Measurements from ENCODE around the gene GP5. TPM values are rescaled to one million over a fixed set of nuclear protein-coding genes. Genes with fewer than 3 reads are reported as not detected.

GP5 gene
- total RNA-seq, 1 donor from 2014 or later: not detected

- H3K27ac Mint-ChIP-seq (ENCODE audit: unreplicated experiment): no peak overlapping the region
- H3K9me3 Mint-ChIP-seq (ENCODE audit: low read depth): no peaks in the 10 kb centered on the region
- no peak for DNase-seq (ENCODE audit: low spot score)
- no peaks in the 10 kb centered on the region for H3K4me1 Mint-ChIP-seq (ENCODE audit: low read depth)
- no peak overlapping the region for H3K4me3 Mint-ChIP-seq (ENCODE audit: unreplicated experiment)
- no peaks in the 10 kb centered on the region for H3K27me3 Mint-ChIP-seq (ENCODE audit: low read depth)
- H3K36me3 Mint-ChIP-seq (ENCODE audit: low read depth): peaks cover 3% of the 10 kb centered on the region
- TF ChIP-seq, protein P1, sequence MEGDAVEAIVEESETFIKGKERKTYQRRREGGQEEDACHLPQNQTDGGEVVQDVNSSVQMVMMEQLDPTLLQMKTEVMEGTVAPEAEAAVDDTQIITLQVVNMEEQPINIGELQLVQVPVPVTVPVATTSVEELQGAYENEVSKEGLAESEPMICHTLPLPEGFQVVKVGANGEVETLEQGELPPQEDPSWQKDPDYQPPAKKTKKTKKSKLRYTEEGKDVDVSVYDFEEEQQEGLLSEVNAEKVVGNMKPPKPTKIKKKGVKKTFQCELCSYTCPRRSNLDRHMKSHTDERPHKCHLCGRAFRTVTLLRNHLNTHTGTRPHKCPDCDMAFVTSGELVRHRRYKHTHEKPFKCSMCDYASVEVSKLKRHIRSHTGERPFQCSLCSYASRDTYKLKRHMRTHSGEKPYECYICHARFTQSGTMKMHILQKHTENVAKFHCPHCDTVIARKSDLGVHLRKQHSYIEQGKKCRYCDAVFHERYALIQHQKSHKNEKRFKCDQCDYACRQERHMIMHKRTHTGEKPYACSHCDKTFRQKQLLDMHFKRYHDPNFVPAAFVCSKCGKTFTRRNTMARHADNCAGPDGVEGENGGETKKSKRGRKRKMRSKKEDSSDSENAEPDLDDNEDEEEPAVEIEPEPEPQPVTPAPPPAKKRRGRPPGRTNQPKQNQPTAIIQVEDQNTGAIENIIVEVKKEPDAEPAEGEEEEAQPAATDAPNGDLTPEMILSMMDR (IDR thresholded peaks at IDR 0.05): no peak
These were observed 2.3 kb upstream of the GP5 start for GRCh38 chr3:194401346-194401745.

- DNase-seq (ENCODE audit: low spot score): no peak
- H3K4me3 Mint-ChIP-seq (ENCODE audit: unreplicated experiment): no peak overlapping the region
- peaks cover 3% of the 10 kb centered on the region for H3K36me3 Mint-ChIP-seq (ENCODE audit: low read depth)
- TF ChIP-seq, protein P1 (IDR thresholded peaks at IDR 0.05): no peak
- H3K27me3 Mint-ChIP-seq (ENCODE audit: low read depth): no peaks in the 10 kb centered on the region
- no peaks in the 10 kb centered on the region for H3K9me3 Mint-ChIP-seq (ENCODE audit: low read depth)
- no peak overlapping the region for H3K27ac Mint-ChIP-seq (ENCODE audit: unreplicated experiment)
- H3K4me1 Mint-ChIP-seq (ENCODE audit: low read depth): peaks cover 3% of the 10 kb centered on the region
These were observed 877 bp upstream of the GP5 start for GRCh38 chr3:194399874-194400411.

DNA sequence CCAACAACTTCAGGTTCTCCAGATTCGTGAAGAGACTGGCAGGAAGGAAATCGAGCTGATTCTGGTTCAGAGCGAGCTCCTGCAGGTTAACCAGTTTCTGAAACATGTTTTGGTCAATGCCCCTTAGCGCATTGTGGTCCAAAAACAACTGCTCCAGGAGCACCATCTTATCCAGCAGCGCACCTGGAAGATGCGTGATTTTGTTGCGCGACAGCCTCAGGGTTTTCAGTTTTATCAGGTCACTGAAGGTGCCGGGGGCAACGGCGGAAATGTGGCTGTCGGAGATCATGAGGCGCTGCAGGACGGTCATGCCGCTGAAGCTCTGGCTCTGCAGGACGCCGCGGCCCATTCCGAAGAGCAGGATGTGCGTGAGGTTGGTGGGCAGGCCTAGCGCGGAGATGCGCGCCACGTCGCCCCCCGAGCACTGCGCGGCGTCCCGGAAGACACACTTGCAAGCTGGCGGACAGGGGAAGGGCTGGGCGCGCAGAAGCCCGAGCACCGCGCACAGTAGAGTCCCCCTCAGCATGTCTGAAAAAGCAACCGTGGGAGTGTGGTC is 1.2 kb downstream of the GP5 start:
- Mint-ChIP-seq H3K4me3 (ENCODE audit: unreplicated experiment) (no peak overlapping the region), H3K27me3 (ENCODE audit: low read depth) (no peaks in the 10 kb centered on the region), H3K4me1 (ENCODE audit: low read depth) (peaks cover 3% of the 10 kb centered on the region), H3K36me3 (ENCODE audit: low read depth) (peaks cover under 1% of the 10 kb centered on the region), H3K9me3 (ENCODE audit: low read depth) (no peaks in the 10 kb centered on the region), H3K27ac (ENCODE audit: unreplicated experiment) (no peak overlapping the region)
- DNase-seq (ENCODE audit: low spot score): no peak
- TF ChIP-seq, protein P1 (IDR thresholded peaks at IDR 0.05): no peak

DNA sequence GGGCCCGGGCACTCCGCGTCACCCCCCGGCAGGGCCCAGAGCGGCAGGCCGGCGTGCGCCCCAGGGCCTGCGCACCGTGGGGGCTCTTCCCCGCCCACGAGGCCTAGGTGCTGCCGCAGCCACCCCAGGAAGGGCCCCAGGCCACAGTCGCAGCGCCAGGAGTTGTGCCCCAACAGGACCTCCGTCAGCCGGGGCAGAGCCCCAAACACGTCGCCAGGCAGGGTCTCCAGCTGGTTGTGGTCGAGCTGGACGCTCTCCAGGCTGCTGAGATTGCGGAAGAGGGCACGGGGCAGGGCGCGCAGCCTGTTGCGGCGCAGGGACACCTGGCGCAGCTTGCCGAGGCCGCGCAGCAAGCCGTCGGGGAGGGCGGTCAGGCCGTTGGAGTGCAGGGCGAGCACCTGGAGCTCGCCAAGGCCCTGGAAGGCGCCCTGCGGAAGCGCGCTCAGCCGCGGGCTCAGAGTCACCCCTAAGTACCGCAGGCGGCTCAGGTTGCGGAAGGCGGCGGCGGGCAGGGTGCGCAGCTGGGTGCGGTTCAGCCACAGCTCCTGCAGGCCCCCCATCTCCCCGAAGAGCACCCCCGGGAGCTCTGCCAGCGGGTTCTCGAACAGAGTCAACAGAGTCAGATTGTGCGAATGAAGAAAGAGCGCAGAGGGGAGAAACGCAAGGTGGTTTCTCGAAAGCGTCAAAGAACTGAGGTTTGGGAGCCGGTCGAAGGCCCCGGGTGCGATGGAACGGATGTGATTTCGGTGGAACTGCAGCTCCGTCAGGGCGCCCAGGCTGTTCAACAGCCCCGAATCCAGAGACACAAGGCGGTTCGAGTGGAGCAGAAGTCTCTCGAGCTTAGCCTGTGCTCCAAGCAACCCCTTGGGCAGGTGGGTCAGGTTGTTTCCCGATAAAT is 2.0 kb downstream of the GP5 start:
- H3K36me3 Mint-ChIP-seq (ENCODE audit: low read depth): no peaks in the 10 kb centered on the region
- H3K9me3 Mint-ChIP-seq (ENCODE audit: low read depth): no peaks in the 10 kb centered on the region
- H3K27ac Mint-ChIP-seq (ENCODE audit: unreplicated experiment): no peak overlapping the region
- no peaks in the 10 kb centered on the region for H3K27me3 Mint-ChIP-seq (ENCODE audit: low read depth)
- TF ChIP-seq, protein P1 (IDR thresholded peaks at IDR 0.05): no peak
- H3K4me3 Mint-ChIP-seq (ENCODE audit: unreplicated experiment): no peak overlapping the region
- peaks cover 3% of the 10 kb centered on the region for H3K4me1 Mint-ChIP-seq (ENCODE audit: low read depth)
- DNase-seq (ENCODE audit: low spot score): no peak

GRCh38 chr3:194396539-194396858 is 2.6 kb downstream of the GP5 start:
- Mint-ChIP-seq H3K36me3 (ENCODE audit: low read depth) (no peaks in the 10 kb centered on the region), H3K27me3 (ENCODE audit: low read depth) (no peaks in the 10 kb centered on the region), H3K27ac (ENCODE audit: unreplicated experiment) (no peak overlapping the region), H3K4me3 (ENCODE audit: unreplicated experiment) (no peak overlapping the region), H3K9me3 (ENCODE audit: low read depth) (no peaks in the 10 kb centered on the region), H3K4me1 (ENCODE audit: low read depth) (peaks cover 3% of the 10 kb centered on the region)
- TF ChIP-seq, protein P1 (IDR thresholded peaks at IDR 0.05): no peak
- no peak for DNase-seq (ENCODE audit: low spot score)
